IPS-18c (cell line): ENCODE data around the gene GPSM1.

Experiments
- H3K4me3 ChIP-seq: 2 replicates; pipeline ENCODE4 v1.7.0; 2013; ENCODE audit warnings: low read depth, mild to moderate bottlenecking, low read length, moderate library complexity; ENCODE audit not compliant: insufficient read depth
- H3K9me3 ChIP-seq: one replicate; pipeline ENCODE4 v1.6.1; 2013; ENCODE audit warnings: mild to moderate bottlenecking, low read length, moderate library complexity; ENCODE audit not compliant: control insufficient read depth, insufficient read depth

The GPSM1 gene

DNA sequence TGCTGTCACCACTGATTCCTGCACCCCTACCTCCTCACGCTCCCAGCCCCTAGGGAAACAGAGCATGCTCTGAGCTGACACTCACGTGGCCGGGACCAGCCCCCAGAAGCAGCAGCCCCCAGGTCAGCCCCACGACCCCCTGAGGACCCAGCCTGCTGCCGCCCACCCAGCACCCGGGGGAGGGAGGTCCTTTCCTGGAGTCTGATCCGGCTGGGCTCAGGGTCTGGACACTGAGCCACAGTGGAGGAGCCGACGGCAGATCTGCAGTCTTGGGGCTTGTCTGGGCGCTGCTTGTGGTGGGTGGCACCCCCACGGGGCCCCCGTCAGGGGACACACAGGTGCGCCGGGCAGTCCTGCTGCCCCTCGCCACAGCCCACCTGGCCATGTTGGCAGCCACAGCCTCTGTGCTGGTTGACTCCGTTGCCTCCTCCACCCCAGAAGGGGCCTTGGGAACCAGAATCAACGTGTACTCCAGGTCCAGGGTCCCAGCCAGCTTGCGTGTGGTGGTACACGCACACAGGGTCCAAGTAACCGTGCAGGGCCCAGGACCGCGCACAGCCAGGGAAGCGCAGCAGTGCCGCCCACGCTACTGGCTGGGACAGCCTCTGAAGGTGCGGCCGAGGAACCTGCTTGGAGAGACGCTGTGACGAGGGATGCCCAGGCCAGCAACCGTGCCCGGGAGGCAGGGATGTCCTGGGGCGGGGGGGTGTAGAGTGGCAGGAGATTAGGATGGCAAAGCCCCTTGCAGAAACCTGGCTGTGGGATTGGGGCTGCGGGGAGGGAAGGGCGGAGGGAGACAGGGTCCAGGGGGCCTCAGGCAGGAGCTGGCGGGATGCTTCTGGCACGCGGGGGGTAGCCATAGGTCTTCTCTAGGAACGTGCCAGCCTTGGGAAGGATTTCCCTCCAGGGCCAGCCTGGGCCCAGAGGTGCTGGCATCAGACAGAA is 32.7 kb downstream of the GPSM1 start:
- no peaks in the 10 kb centered on the region for H3K9me3 ChIP-seq
- H3K4me3 ChIP-seq: no peak overlapping the region

GRCh38 chr9:136361047-136361753 is 33.9 kb downstream of the GPSM1 start:
- H3K4me3 ChIP-seq: no peak overlapping the region
- no peaks in the 10 kb centered on the region for H3K9me3 ChIP-seq

GRCh38 chr9:136361754-136362449 is 34.6 kb downstream of the GPSM1 start:
- no peaks in the 10 kb centered on the region for H3K9me3 ChIP-seq
- H3K4me3 ChIP-seq: no peak overlapping the region

- Histone ChIP-seq H3K9me3 (no peaks in the 10 kb centered on the region), H3K4me3 (no peak overlapping the region)
Measured at GRCh38 chr9:136362450-136362784, 35.1 kb downstream of the GPSM1 start.

DNA sequence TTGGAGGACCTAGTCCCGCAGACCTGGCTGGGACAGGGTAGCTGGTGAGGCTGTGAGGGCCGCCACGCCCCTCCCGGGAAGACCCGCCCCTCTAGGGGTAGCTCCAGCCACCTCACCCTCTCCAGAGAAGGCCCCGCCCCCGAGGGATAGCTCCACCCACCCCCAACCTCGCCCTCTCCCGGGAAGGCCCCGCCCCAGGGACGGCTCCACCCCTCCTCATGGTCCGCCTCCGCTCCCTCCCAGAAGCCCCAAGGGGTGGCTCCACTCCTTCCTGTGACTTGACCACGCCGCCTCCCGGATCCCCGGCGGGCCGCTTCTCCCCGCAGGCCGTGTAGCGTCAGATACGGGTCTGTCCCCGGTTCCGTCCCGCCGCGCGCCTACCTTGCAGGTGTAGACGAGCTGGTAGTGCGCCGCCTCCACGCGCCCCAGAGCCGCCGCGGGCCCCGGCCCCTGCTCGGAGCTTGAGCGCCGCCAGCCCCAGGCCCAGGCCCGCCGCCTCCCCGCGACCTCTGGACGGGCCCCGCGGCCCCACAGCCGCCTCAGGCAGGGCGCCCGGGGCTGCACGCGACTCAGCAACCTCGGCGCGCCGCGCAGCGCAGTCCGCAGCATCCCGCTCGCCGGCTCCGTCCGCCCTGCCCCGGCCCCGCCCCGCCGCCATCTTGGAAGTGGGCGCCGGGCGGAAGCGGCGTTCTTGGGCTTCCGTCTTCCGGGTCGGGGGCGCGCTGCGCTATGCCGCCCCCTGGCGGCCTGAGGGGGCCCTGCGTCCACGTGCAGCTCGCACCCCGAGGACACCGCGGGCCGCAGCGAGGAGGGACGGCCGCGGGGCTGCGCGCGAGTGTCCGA is 36.0 kb downstream of the GPSM1 start, which contains the start of gene DNLZ:
Gene DNLZ, minus strand, starts transcription at position 639 of the 843 bp plus-strand sequence. Its CDS starts 30 bp downstream, at position 609.
- no peaks in the 10 kb centered on the region for H3K9me3 ChIP-seq

GRCh38 chr9:136363949-136364748 is 36.8 kb downstream of the GPSM1 start:
- no peak overlapping the region; the same call in 1 of the 2 replicates for H3K4me3 ChIP-seq
- H3K9me3 ChIP-seq: no peaks in the 10 kb centered on the region

More for the DNA sequence above, 36.0 kb downstream of the GPSM1 start, which contains the start of gene DNLZ:
- peak within 1 kb of the TSS; percentile 89 for H3K4me3 ChIP-seq

DNA sequence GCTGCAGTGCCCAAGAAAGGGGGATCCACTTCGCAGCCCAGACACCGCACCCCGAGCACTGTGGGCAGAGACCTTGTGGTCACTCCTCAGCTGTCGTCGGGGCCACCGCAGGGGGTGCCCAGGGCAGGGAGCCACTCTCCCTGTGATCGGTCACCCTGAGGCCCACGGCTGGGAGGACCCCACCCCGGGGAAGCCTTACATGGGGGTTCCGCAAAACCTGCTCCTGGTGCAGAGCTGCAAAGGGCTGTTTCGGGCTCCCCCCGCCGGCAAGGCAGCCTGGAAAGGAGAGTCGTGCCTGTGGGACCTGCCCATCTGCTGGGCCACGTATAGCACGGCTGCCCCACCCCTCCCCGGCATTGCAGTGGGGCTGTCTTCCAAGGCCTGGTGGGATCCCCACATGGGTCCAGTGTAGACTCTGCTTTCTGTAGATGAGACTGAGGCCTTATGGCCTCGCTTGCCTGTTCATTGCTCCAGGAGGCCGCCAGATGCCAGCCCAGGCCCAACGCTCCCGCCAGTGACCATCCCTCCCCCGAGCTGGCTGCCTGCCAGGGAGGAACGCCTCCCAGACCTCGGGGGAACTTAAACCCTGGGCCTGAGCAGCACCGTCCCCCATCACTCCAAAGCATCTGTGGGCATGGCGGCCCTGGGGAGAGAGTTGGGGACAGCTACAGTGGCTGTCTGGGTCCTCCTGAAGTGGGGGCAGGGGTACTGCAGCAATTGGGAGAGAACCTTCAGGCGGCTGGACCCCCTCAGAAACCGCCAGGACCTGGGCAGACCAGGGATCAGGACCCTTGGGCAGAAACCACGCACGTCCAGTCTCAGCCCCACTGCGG is 37.8 kb downstream of the GPSM1 start:
- Histone ChIP-seq H3K4me3 (no peak overlapping the region), H3K9me3 (no peaks in the 10 kb centered on the region)

DNA sequence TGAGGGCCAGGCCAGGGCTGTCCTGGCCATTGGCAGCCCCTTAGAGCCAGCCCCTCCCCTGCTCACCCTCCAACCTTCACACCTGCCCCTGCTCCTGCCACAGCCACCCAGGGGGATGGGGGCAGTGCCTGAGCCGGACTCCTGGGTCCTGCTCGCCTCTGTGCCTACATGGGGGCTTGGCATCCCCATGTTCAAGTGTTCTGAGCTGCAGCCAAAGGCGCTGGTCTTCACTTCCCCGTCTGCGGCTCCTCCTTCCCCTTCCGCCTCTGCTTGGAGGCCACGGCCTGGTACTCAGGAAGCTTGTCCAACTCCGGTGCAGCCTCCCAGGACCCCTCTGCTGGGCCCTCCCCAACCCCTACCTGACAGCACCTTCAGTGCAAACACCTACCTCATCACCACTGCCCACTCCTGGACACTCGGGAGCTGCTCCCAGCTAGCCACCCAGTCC is 38.5 kb downstream of the GPSM1 start:
- no peak overlapping the region for H3K4me3 ChIP-seq
- no peaks in the 10 kb centered on the region for H3K9me3 ChIP-seq

- H3K9me3 ChIP-seq: no peaks in the 10 kb centered on the region
- no peak overlapping the region for H3K4me3 ChIP-seq
Measured at GRCh38 chr9:136366826-136367225, 39.5 kb downstream of the GPSM1 start.

- Histone ChIP-seq H3K9me3 (no peaks in the 10 kb centered on the region), H3K4me3 (no peak overlapping the region)
Measured at GRCh38 chr9:136367296-136368145, 40.2 kb downstream of the GPSM1 start.

GRCh38 chr9:136368190-136368589 is 40.9 kb downstream of the GPSM1 start:
- no peaks in the 10 kb centered on the region for H3K9me3 ChIP-seq

GRCh38 chr9:136370037-136370436 is 42.7 kb downstream of the GPSM1 start:
- no peaks in the 10 kb centered on the region for H3K9me3 ChIP-seq

More at GRCh38 chr9:136368190-136368589, 40.9 kb downstream of the GPSM1 start:
- H3K4me3 ChIP-seq: no peak overlapping the region

GRCh38 chr9:136370687-136371532 is 43.6 kb downstream of the GPSM1 start:
- no peaks in the 10 kb centered on the region for H3K9me3 ChIP-seq
- H3K4me3 ChIP-seq: no peak overlapping the region

More at GRCh38 chr9:136370037-136370436, 42.7 kb downstream of the GPSM1 start:
- no peak overlapping the region for H3K4me3 ChIP-seq

- Histone ChIP-seq H3K4me3 (no peak overlapping the region), H3K9me3 (no peaks in the 10 kb centered on the region)
Measured at GRCh38 chr9:136371533-136371880, 44.2 kb downstream of the GPSM1 start.
